ENCODE results near the gene SNAI1.
"Not testable (repeated sequence)": the region's sequence is repeated elsewhere in the genome, so short reads cannot be mapped to it uniquely, and the experiment has no call there.

Gene SNAI1

DNA sequence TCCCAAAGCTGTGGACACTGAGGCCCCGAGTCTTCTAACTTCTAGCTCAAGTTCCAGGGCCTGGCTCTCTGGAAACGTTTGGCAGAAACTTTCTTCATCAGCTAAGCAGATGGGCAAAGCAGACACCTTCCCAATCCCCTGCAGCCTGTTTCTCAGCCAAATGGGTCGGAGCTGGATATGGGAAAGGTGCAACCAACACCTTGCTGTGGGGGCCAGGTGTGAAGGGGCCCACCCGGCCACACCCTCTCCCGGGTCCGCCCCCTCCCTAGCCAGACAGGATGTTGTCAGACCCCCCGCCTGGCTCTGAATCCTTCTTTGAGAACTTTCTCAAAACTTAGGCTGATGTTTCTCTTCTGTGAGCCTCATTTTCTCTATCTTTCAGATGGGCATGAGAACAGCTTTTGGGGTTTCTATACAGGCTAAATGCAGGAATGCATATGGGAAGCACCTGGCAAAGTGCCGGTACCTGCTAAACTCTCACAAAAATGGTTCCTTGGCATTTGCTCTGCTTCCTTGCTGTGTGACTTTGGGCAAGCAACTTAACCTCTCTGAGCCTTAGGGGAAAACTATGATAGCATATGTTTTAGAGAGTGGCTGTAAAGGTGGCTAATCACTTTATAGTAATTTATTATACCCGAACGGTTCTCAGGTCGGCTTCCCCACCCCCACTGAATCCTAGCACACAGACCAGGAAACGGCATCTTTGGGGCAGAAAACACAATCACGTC lies 1.8 kb downstream of the SNAI1 start:
- DNase-seq (ENCODE audit: extremely low spot score, insufficient read length, low read depth) (no peak), FAIRE-seq (no peak)

DNA sequence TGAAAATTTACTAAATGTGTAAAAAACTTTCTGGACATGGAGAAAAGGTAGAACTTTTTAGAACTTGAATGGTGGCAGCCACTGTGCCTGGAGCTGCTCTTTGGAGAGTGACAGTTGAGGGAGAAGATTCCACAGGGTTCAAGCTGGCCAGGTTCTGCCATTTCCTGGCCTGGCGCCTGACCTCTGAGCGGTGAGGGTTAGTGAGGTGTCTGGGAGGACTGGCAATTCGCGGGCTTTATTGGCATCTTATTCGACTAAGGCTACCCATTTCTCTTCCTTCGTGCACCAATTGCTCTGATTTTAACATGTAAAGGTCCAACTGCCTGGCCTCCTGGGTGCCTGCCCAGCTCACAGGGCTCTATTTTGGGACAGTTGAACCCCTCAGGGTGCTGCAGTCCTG lies 2.4 kb downstream of the SNAI1 start:
- DNase-seq (ENCODE audit: extremely low spot score, insufficient read length, low read depth) = no peak
- FAIRE-seq = no peak

DNA sequence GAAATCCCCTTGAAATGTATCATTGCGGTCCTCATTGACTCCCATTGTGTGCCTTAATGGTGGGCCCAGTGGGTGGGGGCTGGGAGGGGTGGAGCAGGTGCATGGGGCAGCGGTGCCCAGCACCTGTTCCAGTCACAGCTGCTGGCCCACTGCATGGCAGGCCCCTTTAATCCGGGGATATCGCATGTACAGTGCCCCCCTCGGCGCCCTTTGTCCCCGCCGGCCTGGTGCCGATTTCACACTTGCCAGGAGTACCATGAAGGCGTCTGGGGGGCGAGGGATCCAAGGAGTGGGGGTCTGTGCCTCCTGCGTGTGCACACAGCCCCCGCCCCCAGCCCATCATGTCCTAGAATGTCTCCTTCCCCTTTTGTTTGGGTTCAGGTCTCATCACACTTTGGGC lies 2.8 kb downstream of the SNAI1 start:
- FAIRE-seq = no peak
- no peak for DNase-seq (ENCODE audit: extremely low spot score, insufficient read length, low read depth)

DNA sequence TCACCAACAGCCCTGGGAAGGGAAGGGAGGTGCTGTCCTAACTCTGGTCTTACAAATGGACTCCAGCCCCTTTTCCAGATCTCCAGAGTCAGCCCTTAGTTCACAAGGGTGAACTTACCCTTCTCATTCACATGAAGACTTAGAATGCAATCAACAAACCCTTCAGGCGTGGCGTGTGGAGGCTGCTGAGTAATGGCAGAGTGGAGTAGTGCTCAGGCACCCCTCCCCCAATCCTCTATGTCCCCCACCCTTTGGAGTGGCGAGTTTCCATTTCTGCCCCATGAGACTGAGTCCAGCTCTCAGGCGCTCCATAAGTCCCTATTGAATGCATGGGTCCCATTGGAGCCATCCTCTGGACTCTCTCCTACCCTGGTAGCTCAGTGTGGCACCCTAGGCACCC lies 3.3 kb downstream of the SNAI1 start:
- FAIRE-seq (no peak), DNase-seq (ENCODE audit: extremely low spot score, insufficient read length, low read depth) (no peak)

DNA sequence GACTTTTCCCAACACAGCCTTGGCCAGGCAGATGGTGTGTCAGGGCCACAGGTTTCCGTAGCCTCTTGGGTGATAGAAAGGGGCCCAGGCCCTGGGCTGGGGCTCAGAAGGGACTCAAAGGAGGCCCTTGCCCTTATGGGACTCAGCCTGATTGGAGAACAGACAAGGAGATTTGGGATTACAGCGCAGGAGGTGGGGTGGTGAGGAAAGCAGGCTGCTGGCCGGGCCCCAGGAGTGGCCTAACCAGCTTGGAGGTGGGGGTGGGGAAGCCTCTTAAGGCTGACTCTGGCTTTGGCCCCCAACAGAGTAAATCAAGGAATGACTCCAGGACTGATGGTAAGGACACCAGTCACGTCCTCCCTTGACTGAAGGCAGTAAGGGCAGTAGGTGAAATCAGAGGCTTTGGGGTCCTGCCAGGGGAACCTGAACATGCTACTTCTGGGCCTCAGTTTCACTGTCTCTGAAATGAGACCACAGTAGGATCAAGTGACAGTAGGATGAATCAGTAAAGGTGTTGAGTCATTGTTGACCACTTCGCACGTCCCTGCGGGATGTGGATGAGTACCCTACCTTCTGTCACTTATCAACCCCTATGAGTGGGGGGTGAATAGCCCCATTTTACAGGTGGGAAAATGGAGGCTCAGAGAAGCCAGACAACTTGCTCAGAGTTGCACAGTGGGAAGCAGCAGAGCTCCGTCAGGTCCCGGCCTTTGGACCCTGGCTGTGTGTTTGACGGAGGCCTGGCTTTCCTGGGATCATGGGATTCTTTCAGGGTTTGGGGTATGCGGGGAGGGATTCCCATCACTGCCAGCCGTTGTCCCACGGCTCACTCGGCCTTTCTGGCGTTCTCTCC lies 4.5 kb downstream of the SNAI1 start:
- FAIRE-seq = no peak

DNA sequence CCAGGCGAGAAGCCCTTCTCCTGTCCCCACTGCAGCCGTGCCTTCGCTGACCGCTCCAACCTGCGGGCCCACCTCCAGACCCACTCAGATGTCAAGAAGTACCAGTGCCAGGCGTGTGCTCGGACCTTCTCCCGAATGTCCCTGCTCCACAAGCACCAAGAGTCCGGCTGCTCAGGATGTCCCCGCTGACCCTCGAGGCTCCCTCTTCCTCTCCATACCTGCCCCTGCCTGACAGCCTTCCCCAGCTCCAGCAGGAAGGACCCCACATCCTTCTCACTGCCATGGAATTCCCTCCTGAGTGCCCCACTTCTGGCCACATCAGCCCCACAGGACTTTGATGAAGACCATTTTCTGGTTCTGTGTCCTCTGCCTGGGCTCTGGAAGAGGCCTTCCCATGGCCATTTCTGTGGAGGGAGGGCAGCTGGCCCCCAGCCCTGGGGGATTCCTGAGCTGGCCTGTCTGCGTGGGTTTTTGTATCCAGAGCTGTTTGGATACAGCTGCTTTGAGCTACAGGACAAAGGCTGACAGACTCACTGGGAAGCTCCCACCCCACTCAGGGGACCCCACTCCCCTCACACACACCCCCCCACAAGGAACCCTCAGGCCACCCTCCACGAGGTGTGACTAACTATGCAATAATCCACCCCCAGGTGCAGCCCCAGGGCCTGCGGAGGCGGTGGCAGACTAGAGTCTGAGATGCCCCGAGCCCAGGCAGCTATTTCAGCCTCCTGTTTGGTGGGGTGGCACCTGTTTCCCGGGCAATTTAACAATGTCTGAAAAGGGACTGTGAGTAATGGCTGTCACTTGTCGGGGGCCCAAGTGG lies 5.3 kb downstream of the SNAI1 start:
- FAIRE-seq = no peak
- no peak for DNase-seq (ENCODE audit: extremely low spot score, insufficient read length, low read depth)

More for the DNA sequence above, 4.5 kb downstream of the SNAI1 start:
- no peak for DNase-seq (ENCODE audit: extremely low spot score, insufficient read length, low read depth)

DNA sequence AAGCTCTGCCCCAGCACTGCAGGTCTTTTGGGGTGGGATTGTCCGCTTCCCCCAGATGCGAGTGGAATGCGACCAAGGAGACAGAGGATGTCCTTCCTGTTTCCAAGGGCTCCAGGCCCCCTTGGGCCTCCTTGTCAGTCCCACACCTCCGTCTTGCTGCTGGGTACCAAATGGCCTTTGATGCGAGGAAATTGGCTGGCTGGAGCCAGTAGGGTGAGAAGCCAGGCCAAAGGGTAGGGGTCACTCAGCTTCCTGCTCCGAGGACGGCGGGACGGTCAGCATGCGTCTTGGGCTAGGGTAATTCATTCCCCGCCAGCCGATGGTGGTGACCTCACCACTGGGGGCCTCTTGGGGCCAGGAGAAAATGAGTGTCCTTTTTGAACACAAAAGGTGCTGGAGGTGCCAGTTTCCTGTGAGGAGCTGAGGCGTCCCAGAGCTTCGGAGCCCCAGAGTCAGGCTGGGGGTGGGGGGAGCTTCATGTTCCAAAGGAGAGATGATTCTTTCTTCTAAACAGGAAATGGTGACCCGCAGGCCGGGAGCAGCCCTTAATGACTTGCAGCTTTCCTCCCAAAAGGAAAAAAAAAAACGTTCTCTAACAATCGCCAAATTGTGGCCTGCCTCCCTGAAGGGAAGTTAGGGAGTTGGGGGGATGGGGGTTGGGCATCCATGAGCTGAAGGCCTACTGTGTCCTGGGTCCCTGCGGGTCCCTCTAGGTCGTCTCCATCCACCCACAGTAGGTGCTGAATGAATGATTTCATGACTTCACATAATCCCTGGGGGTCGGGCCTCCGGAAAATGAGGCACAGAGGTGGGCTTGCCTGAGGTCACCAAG lies 6.7 kb downstream of the SNAI1 start:
- FAIRE-seq = no peak
- no peak for DNase-seq (ENCODE audit: extremely low spot score, insufficient read length, low read depth)

DNA sequence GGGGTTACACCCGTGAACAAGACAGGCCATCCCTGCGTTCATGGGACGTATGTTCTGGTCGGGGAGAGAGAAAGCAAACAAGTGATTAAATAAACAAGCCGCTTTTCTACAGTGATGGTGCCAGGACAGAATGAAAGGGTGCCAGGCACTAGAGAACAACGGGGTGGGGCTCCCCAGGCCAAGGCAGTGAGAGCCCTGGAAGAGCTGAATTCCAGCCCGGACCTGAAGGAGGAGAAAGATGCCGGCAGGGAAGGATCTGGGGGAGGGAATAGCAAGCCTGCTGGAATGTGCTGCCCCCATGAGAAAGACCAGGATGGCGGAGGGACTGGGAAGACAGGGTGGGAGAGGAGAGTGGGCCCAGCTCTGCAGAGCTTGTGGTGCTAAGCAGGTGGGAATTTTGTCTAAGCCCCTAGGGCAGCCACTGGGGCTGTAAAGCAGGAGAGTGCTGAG lies 7.5 kb downstream of the SNAI1 start:
- no peak for FAIRE-seq
- no peak for DNase-seq (ENCODE audit: extremely low spot score, insufficient read length, low read depth)

DNA sequence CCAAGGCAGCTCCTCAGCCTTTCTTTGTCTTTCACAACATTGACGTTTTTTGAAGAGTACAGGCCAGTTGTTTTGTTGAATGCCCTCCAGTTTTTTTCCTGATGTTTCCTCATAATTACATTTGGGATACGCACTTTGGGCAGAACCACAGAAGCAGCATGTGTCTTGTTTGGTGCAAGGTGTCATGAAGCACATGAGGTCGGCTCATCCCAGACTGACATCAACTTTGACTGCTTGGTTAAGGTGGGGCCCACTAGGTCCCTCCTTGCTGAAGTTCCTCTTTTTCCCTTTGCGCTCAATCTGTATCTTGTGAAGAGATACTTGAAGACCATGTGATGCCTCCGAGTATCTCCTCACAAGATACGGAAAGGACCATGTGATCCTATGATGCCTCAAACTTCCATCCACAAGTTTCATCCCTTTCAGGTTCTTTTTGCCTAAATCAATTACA lies 10.5 kb downstream of the SNAI1 start:
- FAIRE-seq = no peak
- no peak for DNase-seq (ENCODE audit: extremely low spot score, insufficient read length, low read depth)

DNA sequence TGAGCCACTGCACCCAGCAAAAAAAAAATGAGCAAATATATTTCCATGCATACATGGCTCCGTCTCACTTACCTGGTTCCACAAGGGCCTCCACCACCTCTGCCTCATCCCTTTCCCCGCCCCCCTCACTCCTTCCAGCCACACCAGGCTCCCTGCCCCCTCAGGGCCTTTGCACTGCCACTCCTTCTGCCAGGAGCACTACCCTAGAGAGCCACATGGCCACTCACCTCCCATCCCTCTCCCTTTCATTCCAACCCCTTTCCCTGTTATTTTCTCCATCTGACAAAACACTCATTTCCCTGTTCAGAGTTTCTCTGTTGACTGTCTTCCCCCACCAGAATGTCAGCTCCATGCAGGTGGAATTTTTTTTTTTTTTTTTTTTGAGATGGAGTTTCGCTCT lies 12.8 kb downstream of the SNAI1 start:
- FAIRE-seq (no peak), DNase-seq (ENCODE audit: extremely low spot score, insufficient read length, low read depth) (no peak)

DNA sequence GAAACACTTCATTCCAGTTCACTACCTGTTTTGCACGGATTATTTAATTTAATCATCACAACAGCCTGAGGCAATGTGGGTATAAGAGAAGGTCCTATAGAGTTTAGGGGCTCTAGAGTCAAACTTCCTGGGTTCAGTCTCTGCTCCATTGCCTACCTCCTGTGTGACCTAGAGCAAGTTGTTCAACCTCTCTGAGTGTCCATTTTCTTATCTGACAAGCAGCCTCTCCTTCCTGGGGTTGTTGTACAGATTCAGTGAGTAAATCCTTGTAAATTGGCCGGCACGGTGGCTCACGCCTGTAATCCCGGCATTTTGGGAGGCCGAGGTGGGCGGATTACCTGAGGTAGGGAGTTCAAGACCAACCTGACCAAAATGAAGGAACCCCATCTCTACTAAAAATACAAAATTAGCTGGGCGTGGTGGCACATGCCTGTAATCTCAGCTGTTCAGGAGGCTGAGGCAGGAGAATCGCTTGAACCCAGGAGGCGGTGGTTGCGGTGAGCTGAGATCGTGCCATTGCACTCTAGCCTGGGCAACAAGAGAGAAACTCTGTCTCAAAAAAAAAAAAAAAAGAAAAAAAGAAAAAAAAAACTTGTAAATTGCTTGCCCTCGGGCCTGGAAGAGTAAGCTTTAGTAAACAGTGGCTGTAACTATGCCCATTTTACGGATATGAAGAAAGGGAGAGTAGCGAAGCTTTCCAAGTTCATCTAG lies 15.9 kb downstream of the SNAI1 start:
- not testable (repeated sequence) for FAIRE-seq; DNase-seq (ENCODE audit: extremely low spot score, insufficient read length, low read depth)

DNA sequence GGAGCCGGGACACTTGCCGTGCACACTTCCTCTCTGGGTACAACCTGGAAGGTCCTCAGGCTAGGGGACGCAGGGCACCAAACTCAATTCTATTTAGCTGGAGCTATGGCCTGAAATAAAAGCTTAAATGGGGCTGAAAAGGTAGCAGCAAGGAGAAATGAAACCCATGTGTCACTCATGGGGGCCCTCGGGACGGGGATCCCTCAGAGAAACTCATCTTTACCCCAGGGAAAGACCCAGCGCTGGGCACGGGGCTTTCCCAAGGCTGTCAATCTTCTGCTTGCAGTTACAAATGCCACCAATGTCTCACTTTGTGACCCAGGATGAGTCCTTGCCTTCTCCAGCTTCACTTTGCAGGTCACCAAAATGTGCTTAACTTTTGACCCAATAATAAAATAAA lies 16.5 kb downstream of the SNAI1 start:
- FAIRE-seq = peak; percentile 50

DNA sequence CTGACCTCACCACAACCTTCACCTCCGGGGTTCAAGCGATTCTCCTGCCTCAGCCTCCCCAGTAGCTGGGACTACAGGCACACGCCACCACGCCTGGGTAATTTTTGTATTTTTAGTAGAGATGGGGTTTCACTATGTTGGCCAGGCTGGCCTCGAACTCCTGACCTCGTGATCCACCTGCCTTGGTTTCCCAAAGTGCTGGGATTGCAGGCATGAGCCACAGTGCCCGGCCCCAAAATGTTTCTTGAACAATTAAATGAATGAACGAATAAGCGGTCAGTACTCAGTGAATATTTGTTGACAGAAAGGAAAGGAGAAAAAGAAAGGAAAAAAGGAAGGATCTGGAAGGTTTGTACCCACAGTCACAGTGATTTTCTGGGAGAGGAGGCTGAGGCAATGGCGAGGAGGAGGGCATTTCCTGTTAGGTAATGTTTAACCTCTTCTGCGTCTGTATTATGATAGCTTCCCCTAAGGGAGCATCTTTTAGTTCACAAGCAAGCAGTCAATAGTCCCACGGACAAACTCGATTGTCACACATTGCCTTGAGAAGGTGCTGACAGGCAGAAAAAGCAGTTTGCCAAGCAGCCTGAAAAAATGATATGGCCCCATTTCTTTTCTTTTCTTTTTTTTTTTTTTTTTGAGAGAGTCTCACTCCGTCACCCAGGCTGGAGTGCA lies 17.9 kb downstream of the SNAI1 start:
- FAIRE-seq; DNase-seq (ENCODE audit: extremely low spot score, insufficient read length, low read depth): not testable (repeated sequence)

More for the DNA sequence above, 16.5 kb downstream of the SNAI1 start:
- DNase-seq (ENCODE audit: extremely low spot score, insufficient read length, low read depth) = peak; percentile 42

DNA sequence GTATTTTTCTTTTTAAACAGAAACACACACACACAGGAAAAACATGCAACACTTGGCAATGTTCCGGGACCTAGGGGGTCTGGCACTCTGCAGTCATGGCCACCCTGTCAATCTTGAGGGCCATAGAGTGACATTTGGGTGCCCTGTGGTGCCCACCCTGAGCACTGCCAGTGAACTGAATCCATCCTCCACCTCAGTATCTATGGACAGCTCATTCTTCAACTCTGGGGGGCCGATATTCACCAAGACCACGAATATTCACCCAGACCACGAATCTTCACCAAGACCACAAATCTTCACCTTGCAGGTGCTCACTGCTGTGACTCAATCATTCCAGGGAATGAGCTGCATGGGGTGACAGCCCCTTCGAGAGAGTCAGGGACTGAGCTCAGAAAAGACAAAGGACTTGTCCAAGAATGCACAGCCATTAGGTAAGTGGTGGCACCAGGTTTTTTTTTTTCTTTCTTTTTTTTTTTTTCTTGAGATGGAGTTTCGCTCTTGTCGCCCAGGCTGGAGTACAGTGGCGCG lies 19.1 kb downstream of the SNAI1 start:
- FAIRE-seq = no peak
- DNase-seq (ENCODE audit: extremely low spot score, insufficient read length, low read depth) = no peak

DNA sequence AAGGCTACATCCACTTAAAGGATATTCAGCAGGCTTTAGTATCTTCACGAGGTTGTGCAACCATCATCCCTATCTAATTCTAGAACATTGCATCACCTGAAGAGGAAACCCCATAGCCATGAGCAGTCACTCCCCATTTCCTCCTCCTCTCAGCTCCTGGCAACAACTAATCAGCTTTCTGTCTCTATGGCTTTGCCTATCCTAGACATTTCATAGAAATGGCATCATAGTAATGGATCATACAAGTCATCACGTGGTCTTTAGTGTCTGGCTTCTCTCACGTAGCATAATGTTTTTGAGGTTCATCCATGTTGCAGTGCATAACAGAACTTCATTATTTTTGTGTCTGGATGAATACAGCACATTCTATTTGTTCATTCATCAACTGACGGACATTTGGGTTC lies 20.5 kb downstream of the SNAI1 start:
- FAIRE-seq = no peak
- DNase-seq (ENCODE audit: extremely low spot score, insufficient read length, low read depth) = no peak

DNA sequence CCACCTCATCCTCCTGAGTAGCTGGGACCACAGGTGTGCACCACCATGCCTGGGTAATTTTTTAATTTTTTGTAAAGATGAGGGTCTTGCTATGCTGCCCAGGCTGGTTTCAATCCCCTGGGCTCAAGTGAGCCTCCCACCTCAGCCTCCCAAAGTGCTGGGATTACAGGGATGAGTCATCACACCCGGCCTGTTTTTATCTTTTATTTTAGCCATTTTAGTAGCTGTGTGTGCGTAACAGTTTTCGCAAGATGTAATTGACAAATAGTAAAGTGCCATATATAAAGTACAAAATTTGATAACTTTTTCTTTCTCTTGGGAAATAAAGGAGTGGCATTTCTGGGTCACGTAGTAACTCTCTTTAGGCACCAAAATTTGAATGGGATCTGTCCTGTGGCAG lies 21.4 kb downstream of the SNAI1 start:
- FAIRE-seq (no peak), DNase-seq (ENCODE audit: extremely low spot score, insufficient read length, low read depth) (no peak)

DNA sequence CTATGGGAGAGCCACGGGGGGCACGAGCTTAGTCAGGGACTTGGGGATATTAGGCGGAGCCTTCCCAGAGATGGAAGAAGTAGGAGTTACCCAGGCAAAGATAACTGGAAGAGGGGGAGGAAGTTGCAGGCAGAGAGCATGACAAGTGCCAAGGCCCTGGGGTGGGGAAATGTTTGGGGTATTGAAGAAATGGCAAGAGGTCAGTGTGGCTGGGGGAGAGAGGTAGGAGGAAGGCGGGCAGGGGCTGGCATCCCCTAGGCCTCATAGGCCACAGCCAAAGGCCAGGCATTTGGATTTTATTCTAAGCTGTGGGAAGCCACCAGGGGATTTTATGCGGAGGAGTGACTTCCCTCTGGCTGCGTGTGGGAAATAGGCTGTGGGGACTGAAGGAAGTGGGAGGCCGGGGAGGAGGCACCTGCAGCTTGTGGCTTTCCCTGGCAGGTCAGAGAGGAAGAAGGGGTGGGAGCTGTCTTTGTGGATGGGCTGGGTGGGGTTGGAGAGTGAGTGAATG lies 22.7 kb downstream of the SNAI1 start:
- FAIRE-seq = no peak
- DNase-seq (ENCODE audit: extremely low spot score, insufficient read length, low read depth) = no peak

DNA sequence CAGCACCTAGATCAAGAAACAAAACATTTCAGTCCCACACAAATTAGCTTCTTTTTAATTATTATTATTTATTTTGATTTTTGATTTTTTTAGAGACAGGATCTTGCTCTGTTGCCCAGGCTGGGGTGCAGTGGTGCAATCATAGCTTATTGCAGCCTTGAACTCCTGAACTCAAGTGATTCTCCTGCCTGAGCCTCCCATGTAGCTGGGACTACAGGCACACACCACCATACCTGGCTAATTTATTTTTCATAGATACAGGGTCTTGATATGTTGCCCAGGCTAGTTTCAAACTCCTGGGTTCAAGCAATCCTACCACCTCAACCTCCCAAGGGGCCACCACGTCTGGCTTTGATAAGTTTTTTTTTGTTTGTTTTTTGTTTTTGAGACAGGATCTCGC lies 24.6 kb downstream of the SNAI1 start:
- FAIRE-seq = no peak
- DNase-seq (ENCODE audit: extremely low spot score, insufficient read length, low read depth) = no peak

All from GM18507 (cell line).